IMR-90 (cell line): ENCODE results near the gene PRDM5. TPM values are rescaled to one million over a fixed set of nuclear protein-coding genes. Genes with fewer than 3 reads are reported as not detected.

Experiments
- ATAC-seq: fragments of 200-7000 bp; cut with Tn5 transposase; 2 replicates; pipeline ENCODE4 v1.9.1; 2020; ENCODE audit warnings: low read depth, mild to moderate bottlenecking, moderate library complexity
- BruUV-seq: library from RNA; stranded (reverse); fragments of 400-500 nt; replicated peaks from 2 replicates; lab custom pipeline; 2021; lab: Mats Ljungman, UMichigan
- CTCF ChIA-PET: fragments of 300-600 bp; formaldehyde crosslinking; extraction: SDS; loops from one replicate; lab custom pipeline; 2021; ENCODE audit warnings: antibody characterized with exemption; lab: Yijun Ruan, JAX
- POLR2A ChIA-PET: fragments of 300-600 bp; sonication (Branson Sonifier 250); formaldehyde crosslinking; loops from one replicate; lab custom pipeline; 2022; ENCODE audit warnings: antibody characterized with exemption; ENCODE audit not compliant: unreplicated experiment; lab: Charles Lee
- DNase-seq: peaks from one replicate; pipeline ENCODE4 v3.0.0; 2013
- H2AFZ ChIP-seq: replicated peaks from 2 replicates; pipeline ENCODE3; 2013; ENCODE audit warnings: low read length, mild to moderate bottlenecking; ENCODE audit not compliant: poor library complexity
- H2AK5ac ChIP-seq: 2 replicates; pipeline ENCODE4 v1.6.1; 2013; ENCODE audit warnings: low read depth, low read length, inconsistent platforms
- H2AK9ac ChIP-seq: replicated peaks from 2 replicates; pipeline ENCODE3; 2013; ENCODE audit warnings: mild to moderate bottlenecking, low read depth, low read length, moderate library complexity; ENCODE audit not compliant: poor library complexity
- H2BK120ac ChIP-seq: 2 replicates; pipeline ENCODE4 v1.6.1; 2013; ENCODE audit warnings: low read depth, low read length, inconsistent platforms
- H2BK15ac ChIP-seq: 3 replicates; pipeline ENCODE4 v1.6.1; 2013; ENCODE audit warnings: low read depth, low read length, inconsistent platforms
- H2BK20ac ChIP-seq: 2 replicates; pipeline ENCODE4 v1.6.1; 2013; ENCODE audit warnings: low read depth, mild to moderate bottlenecking, inconsistent platforms, low read length, moderate library complexity
- H2BK5ac ChIP-seq: 2 replicates; pipeline ENCODE4 v1.6.1; 2013; ENCODE audit warnings: mild to moderate bottlenecking, low read depth, low read length, inconsistent platforms; ENCODE audit not compliant: poor library complexity, severe bottlenecking
- H3K14ac ChIP-seq: replicated peaks from 2 replicates; pipeline ENCODE4 v1.6.1; 2013; ENCODE audit warnings: low read depth, low read length, inconsistent platforms
- H3K18ac ChIP-seq: 2 replicates; pipeline ENCODE4 v1.6.1; 2013; ENCODE audit warnings: low read depth, low read length, control low read depth
- H3K23ac ChIP-seq: 2 replicates; pipeline ENCODE4 v1.6.1; 2013; ENCODE audit warnings: low read depth, low read length, inconsistent platforms
- H3K27ac ChIP-seq: 2 replicates; pipeline ENCODE4 v1.5.1; 2013; ENCODE audit warnings: mild to moderate bottlenecking, control low read depth, low read length; ENCODE audit not compliant: insufficient read depth
- H3K27me3 ChIP-seq: 2 replicates; pipeline ENCODE4 v1.6.1; 2013; ENCODE audit warnings: low read length; ENCODE audit not compliant: control insufficient read depth, insufficient read depth
- H3K36me3 ChIP-seq: 2 replicates; pipeline ENCODE4 v1.6.1; 2013; ENCODE audit warnings: low read length, mixed read lengths; ENCODE audit not compliant: control insufficient read depth, insufficient read depth
- H3K4ac ChIP-seq: 2 replicates; pipeline ENCODE4 v1.6.1; 2013; ENCODE audit warnings: low read depth, low read length, inconsistent platforms
- H3K4me1 ChIP-seq: 2 replicates; pipeline ENCODE4 v1.6.1; 2013; ENCODE audit warnings: low read length, mixed read lengths; ENCODE audit not compliant: control insufficient read depth, insufficient read depth
- H3K4me2 ChIP-seq: 2 replicates; pipeline ENCODE4 v1.6.1; 2013; ENCODE audit warnings: low read depth, mild to moderate bottlenecking, control low read depth, low read length, moderate library complexity
- H3K4me3 ChIP-seq: 2 replicates; pipeline ENCODE4 v1.5.1; 2013; ENCODE audit warnings: low read depth, mild to moderate bottlenecking, control low read depth, low read length, moderate library complexity; ENCODE audit not compliant: insufficient read depth
- H3K56ac ChIP-seq: 2 replicates; pipeline ENCODE4 v1.6.1; 2013; ENCODE audit warnings: low read length, inconsistent platforms; ENCODE audit not compliant: insufficient read depth; ENCODE audit errors: extremely low read depth
- H3K79me1 ChIP-seq, 2 experiments: 2 replicates each; pipeline ENCODE4 v1.6.1; 2013; ENCODE audit warnings: low read length in 2 of 2, inconsistent platforms in 1 of 2, low read depth in 1 of 2
- H3K9ac ChIP-seq: 2 replicates; pipeline ENCODE4 v1.6.1; 2013; ENCODE audit warnings: low read depth, low read length, control low read depth
- H3K9me1 ChIP-seq: 2 replicates; pipeline ENCODE4 v1.6.1; 2013; ENCODE audit warnings: low read length, inconsistent platforms; ENCODE audit not compliant: insufficient read depth
- H3K9me3 ChIP-seq: 2 replicates; pipeline ENCODE4 v1.6.1; 2013; ENCODE audit warnings: low read length; ENCODE audit not compliant: control insufficient read depth, insufficient read depth
- H4K20me1 ChIP-seq: 2 replicates; pipeline ENCODE4 v1.6.1; 2013; ENCODE audit warnings: low read length, inconsistent platforms; ENCODE audit not compliant: insufficient read depth
- H4K5ac ChIP-seq: 2 replicates; pipeline ENCODE4 v1.6.1; 2013; ENCODE audit warnings: mild to moderate bottlenecking, low read depth, low read length, control low read depth
- H4K8ac ChIP-seq, 2 experiments: 2 replicates each; pipeline ENCODE4 v1.6.1; 2013; ENCODE audit warnings: low read depth in 2 of 2, low read length in 2 of 2, control low read depth in 1 of 2, inconsistent platforms in 1 of 2
- H4K91ac ChIP-seq: 2 replicates; pipeline ENCODE4 v1.6.1; 2013; ENCODE audit warnings: low read depth, low read length, inconsistent platforms; ENCODE audit not compliant: insufficient read depth
- CHD1 ChIP-seq: IDR thresholded peaks from 2 replicates; pipeline ENCODE4 v1.6.1; 2012; ENCODE audit warnings: low read depth, low read length, improper control_type of control experiment
- FOS ChIP-seq: fragments of 150-350 bp; IDR thresholded peaks from 2 replicates; pipeline ENCODE4 v1.6.1; 2016; ENCODE audit warnings: low read depth, low read length
- MAFK ChIP-seq: IDR thresholded peaks from 2 replicates; pipeline ENCODE4 v1.6.1; 2012; ENCODE audit warnings: low read depth, low read length, improper control_type of control experiment
- MAZ ChIP-seq: IDR thresholded peaks from 2 replicates; pipeline ENCODE4 v1.6.1; 2012; ENCODE audit warnings: low read depth, mild to moderate bottlenecking, low read length, improper control_type of control experiment, moderate library complexity, borderline replicate concordance
- MXI1 ChIP-seq: IDR thresholded peaks from 2 replicates; pipeline ENCODE4 v1.6.1; 2012; ENCODE audit warnings: low read depth, mild to moderate bottlenecking, low read length, moderate library complexity, borderline replicate concordance
- NFE2L2 ChIP-seq: fragments of 150-350 bp; IDR thresholded peaks from 2 replicates; pipeline ENCODE4 v1.6.1; 2016; ENCODE audit warnings: low read depth, mild to moderate bottlenecking, low read length
- POLR2A ChIP-seq: IDR thresholded peaks from 2 replicates; pipeline ENCODE4 v1.6.1; 2012; ENCODE audit warnings: mild to moderate bottlenecking, low read depth, low read length
- RAD21 ChIP-seq: IDR thresholded peaks from 2 replicates; pipeline ENCODE4 v1.6.1; 2012; ENCODE audit warnings: low read length, improper control_type of control experiment
- RCOR1 ChIP-seq: IDR thresholded peaks from 2 replicates; pipeline ENCODE4 v1.6.1; 2012; ENCODE audit warnings: mild to moderate bottlenecking, low read length, improper control_type of control experiment; ENCODE audit not compliant: insufficient replicate concordance
- RFX5 ChIP-seq: IDR thresholded peaks from 2 replicates; pipeline ENCODE4 v1.8.0; 2012; ENCODE audit warnings: low read depth, mild to moderate bottlenecking, low read length, moderate library complexity
- SMC3 ChIP-seq: fragments of 150-350 bp; IDR thresholded peaks from 2 replicates; pipeline ENCODE4 v1.6.1; 2016; ENCODE audit warnings: low read depth, mild to moderate bottlenecking, antibody characterized with exemption, low read length, moderate library complexity
- WGBS, 2 experiments: methylation state at CpG; one replicate each; pipeline versions ENCODE4 v1.1.5 to v1.1.7; 2013; ENCODE audit warnings: missing lambda C conversion rate in 2 of 2; ENCODE audit not compliant: insufficient read length in 1 of 2; ENCODE audit errors: extremely low coverage in 2 of 2; 5-methylcytosine and 5-hydroxymethylcytosine counted together
- dilution Hi-C: fragments of 300-500 bp; cut with HindIII; formaldehyde crosslinking; loops from one replicate; pipeline ENCODE4 v1.14.3; 2018; ENCODE audit warnings: low sequenced_read_pairs; ENCODE audit not compliant: unreplicated experiment
- in situ Hi-C: fragments of 300-500 bp; cut with MboI; formaldehyde crosslinking; loops from 3 replicates; pipeline ENCODE4 v1.14.3; 2019; ENCODE audit warnings: low sequenced_read_pairs, inconsistent platforms, mixed read lengths
- intact Hi-C: fragments of 100-400 bp; cut with micrococcal nuclease; formaldehyde crosslinking; loops from 2 replicates; pipeline ENCODE4 v1.10.0; 2022
- polyA plus RNA-seq, 3 experiments: library from polyadenylated mRNA; depleted of rRNA; stranded (reverse); fragments of >200 nt; gene quantifications; 2 replicates each; pipeline ENCODE4 v1.2.3, GENCODE V29; 2012; ENCODE audit warnings: low replicate concordance in 1 of 3
- total RNA-seq: library from RNA; depleted of rRNA; stranded (reverse); fragments of >200 nt; gene quantifications from 2 replicates; pipeline ENCODE4 v1.2.3, GENCODE V29; 2012
- TF ChIP-seq, protein P1 (sequence below): fragments of 150-350 bp; IDR thresholded peaks from 2 replicates; pipeline ENCODE4 v1.6.1; 2016; ENCODE audit warnings: low read depth, mild to moderate bottlenecking, low read length, moderate library complexity, borderline replicate concordance
- TF ChIP-seq, protein P2 (sequence below): fragments of 150-350 bp; IDR thresholded peaks from 2 replicates; pipeline ENCODE4 v1.6.1; 2017; ENCODE audit warnings: mild to moderate bottlenecking, antibody characterized with exemption, low read length, low read depth
- TF ChIP-seq, protein P3 (sequence below): conservative IDR thresholded peaks from 2 replicates; pipeline ENCODE4 v1.5.1; 2012; ENCODE audit warnings: mild to moderate bottlenecking, low read depth, low read length, improper control_type of control experiment

The PRDM5 gene
- total and polyA plus RNA-seq, 2 of the 4 experiments (the other 2 are of a cell fraction) = 4.1 to 10.8 TPM

DNA sequence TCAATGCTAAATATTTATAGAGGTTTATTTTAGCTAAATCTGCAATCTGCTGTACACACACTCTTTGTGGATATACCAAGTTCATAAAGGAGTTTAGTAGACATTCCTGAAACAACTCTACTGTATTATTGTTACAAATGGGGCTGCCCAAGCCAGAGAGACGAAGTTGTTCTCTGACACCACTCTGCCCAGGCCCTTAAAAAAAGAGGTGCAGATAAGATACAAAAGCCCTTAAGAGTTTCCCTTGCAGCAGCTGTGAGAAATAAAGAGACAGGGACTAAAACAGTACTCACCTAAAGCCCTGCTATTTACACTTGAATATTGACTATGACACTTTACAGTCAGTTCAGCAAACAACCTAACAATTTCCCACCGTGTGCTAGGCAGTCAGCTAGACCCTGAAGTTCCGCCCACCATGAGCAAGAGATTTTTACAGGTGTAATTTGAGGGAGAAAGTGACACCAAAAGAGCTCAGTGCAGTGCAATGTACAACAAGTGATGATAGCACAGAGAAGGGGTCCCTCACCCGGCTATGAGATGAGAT is 191.7 kb downstream of the PRDM5 start:
- no peak for TF ChIP-seq FOS
- no peak for TF ChIP-seq RAD21
- no peak for TF ChIP-seq CHD1
- TF ChIP-seq RFX5 = no peak
- TF ChIP-seq RCOR1 = no peak
- TF ChIP-seq MAZ = no peak
- TF ChIP-seq, protein P1, sequence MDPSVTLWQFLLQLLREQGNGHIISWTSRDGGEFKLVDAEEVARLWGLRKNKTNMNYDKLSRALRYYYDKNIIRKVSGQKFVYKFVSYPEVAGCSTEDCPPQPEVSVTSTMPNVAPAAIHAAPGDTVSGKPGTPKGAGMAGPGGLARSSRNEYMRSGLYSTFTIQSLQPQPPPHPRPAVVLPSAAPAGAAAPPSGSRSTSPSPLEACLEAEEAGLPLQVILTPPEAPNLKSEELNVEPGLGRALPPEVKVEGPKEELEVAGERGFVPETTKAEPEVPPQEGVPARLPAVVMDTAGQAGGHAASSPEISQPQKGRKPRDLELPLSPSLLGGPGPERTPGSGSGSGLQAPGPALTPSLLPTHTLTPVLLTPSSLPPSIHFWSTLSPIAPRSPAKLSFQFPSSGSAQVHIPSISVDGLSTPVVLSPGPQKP = no peak
- TF ChIP-seq, protein P2, sequence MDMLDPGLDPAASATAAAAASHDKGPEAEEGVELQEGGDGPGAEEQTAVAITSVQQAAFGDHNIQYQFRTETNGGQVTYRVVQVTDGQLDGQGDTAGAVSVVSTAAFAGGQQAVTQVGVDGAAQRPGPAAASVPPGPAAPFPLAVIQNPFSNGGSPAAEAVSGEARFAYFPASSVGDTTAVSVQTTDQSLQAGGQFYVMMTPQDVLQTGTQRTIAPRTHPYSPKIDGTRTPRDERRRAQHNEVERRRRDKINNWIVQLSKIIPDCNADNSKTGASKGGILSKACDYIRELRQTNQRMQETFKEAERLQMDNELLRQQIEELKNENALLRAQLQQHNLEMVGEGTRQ = no peak
- TF ChIP-seq MAFK = no peak
- no peak for TF ChIP-seq MXI1
- TF ChIP-seq, protein P3, sequence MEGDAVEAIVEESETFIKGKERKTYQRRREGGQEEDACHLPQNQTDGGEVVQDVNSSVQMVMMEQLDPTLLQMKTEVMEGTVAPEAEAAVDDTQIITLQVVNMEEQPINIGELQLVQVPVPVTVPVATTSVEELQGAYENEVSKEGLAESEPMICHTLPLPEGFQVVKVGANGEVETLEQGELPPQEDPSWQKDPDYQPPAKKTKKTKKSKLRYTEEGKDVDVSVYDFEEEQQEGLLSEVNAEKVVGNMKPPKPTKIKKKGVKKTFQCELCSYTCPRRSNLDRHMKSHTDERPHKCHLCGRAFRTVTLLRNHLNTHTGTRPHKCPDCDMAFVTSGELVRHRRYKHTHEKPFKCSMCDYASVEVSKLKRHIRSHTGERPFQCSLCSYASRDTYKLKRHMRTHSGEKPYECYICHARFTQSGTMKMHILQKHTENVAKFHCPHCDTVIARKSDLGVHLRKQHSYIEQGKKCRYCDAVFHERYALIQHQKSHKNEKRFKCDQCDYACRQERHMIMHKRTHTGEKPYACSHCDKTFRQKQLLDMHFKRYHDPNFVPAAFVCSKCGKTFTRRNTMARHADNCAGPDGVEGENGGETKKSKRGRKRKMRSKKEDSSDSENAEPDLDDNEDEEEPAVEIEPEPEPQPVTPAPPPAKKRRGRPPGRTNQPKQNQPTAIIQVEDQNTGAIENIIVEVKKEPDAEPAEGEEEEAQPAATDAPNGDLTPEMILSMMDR = no peak
- no peak for TF ChIP-seq NFE2L2
- TF ChIP-seq POLR2A = no peak
- TF ChIP-seq SMC3 = no peak
- H3K4me3 ChIP-seq = no peak overlapping the region
- peaks cover 2% of the 10 kb centered on the region; the same call in 1 of the 2 replicates for H3K4me1 ChIP-seq
- no peak for DNase-seq
- no peak overlapping the region for H2BK20ac ChIP-seq
- no peak overlapping the region for H4K91ac ChIP-seq
- no peak overlapping the region for H2AFZ ChIP-seq
- H3K4ac ChIP-seq = no peak overlapping the region
- no peaks in the 10 kb centered on the region for H3K27me3 ChIP-seq
- no peaks in the 10 kb centered on the region; a peak in 1 of 4 replicates for H3K79me1 ChIP-seq
- no peak overlapping the region for H3K27ac ChIP-seq
- H2BK15ac ChIP-seq = no peak overlapping the region
- H3K9me3 ChIP-seq = no peaks in the 10 kb centered on the region
- dilution Hi-C loops (no loop called here), intact Hi-C loops (no loop called here), in situ Hi-C loops (no loop called here)
- H2AK5ac ChIP-seq = no peak overlapping the region
- H4K5ac ChIP-seq = no peak overlapping the region
- ATAC-seq = no peak
- CTCF ChIA-PET = interaction anchor here (0.6 to 2.0 kb wide), 2 partner anchors 13 to 128 kb away, joined by 6 read pairs; no protein-coding TSS in a partner anchor
- no peak overlapping the region for H3K9ac ChIP-seq
- no peak overlapping the region for H3K4me2 ChIP-seq
- no peak overlapping the region for H4K8ac ChIP-seq
- WGBS, 2 experiments = 100% methylated on average over 1 of the region's 4 CpGs; no CpG with 5 or more reads in 1 of the 2 experiments
- H3K56ac ChIP-seq = no peak overlapping the region
- BruUV-seq = no TSS peak
- H2AK9ac ChIP-seq = no peak overlapping the region
- no peak overlapping the region for H3K23ac ChIP-seq
- POLR2A ChIA-PET = no interaction called here
- no peak overlapping the region for H2BK5ac ChIP-seq
- no peaks in the 10 kb centered on the region for H3K36me3 ChIP-seq
- H2BK120ac ChIP-seq = no peak overlapping the region
- H3K9me1 ChIP-seq = peaks cover 8% of the 10 kb centered on the region
- no peaks in the 10 kb centered on the region for H4K20me1 ChIP-seq
- H3K14ac ChIP-seq = no peak overlapping the region
- no peak overlapping the region for H3K18ac ChIP-seq
